Mesodermal cell (in vitro differentiated cells): ENCODE results near the gene DLGAP5.

ENCODE experiments used
- H3K27ac ChIP-seq: 2 replicates; pipeline ENCODE4 v1.7.0; 2013; ENCODE audit warnings: mild to moderate bottlenecking, low read depth, low read length, moderate library complexity; ENCODE audit not compliant: severe bottlenecking
- H3K36me3 ChIP-seq: 2 replicates; pipeline ENCODE4 v1.7.1; 2013; ENCODE audit warnings: mild to moderate bottlenecking, low read length, moderate library complexity; ENCODE audit not compliant: control insufficient read depth, insufficient read depth
- H3K4me1 ChIP-seq: one replicate; pipeline ENCODE4 v1.7.1; 2013; ENCODE audit warnings: mild to moderate bottlenecking, low read length; ENCODE audit not compliant: insufficient read depth, control insufficient read depth, poor library complexity, severe bottlenecking
- H3K4me3 ChIP-seq: 2 replicates; pipeline ENCODE4 v1.7.0; 2013; ENCODE audit warnings: low read length, control low read depth, mild to moderate bottlenecking; ENCODE audit not compliant: insufficient read depth, poor library complexity, severe bottlenecking; ENCODE audit errors: extremely low read depth
- H3K9me3 ChIP-seq: 2 replicates; pipeline ENCODE4 v1.7.1; 2013; ENCODE audit warnings: mild to moderate bottlenecking, low read length, moderate library complexity; ENCODE audit not compliant: control insufficient read depth
- WGBS, 2 experiments: methylation state at CpG; one replicate each; pipeline ENCODE4 v1.1.5; 2013; ENCODE audit warnings: missing lambda C conversion rate in 2 of 2; ENCODE audit not compliant: insufficient coverage in 2 of 2; 5-methylcytosine and 5-hydroxymethylcytosine counted together

The DLGAP5 gene

DNA sequence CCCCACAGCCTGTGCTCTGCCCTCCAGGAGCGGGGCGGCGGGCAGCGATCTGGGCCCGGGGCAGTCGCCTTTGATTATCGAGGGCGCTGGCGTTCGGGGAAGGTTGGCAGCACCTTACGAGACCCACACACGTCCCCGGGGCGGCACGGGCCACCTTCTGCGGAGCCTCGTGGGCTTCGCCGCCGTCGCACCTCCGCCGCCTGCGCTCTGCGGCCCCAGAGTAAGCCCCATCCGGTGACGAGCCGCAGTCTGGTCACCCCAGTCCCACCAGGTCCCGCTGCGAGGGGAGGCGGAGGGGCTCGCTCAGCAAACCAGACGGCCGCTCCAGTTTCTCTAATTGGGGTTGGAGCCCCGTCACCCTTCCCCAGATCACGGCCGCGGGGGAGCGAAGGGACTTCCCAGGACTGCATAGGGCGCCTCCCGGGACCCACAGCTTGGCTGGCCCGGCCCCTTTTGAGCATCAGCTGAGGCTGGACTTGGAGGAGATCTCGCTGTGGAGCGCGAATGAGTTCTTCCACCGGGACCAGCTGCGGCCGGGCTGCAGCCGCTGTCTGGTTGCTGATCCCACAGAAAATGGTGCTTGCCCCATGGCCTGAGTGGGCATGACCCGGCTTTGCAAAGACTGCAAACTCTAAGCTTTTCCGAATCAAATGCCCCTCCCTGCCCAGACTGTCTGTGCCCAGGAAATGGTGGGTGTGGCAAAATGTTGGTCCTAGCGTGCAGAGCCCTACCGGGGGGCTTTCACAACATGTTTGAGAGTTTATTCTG is 61.8 kb downstream of the DLGAP5 start:
- H3K4me3 ChIP-seq: peak overlapping the region; percentile 50
- peaks cover 4% of the 10 kb centered on the region for H3K4me1 ChIP-seq
- H3K27ac ChIP-seq: no peak overlapping the region
- no peaks in the 10 kb centered on the region for H3K36me3 ChIP-seq
- no peaks in the 10 kb centered on the region for H3K9me3 ChIP-seq
- 1 to 4% methylated on average over 35 to 51 of the region's 53 CpGs for WGBS, 2 experiments

DNA sequence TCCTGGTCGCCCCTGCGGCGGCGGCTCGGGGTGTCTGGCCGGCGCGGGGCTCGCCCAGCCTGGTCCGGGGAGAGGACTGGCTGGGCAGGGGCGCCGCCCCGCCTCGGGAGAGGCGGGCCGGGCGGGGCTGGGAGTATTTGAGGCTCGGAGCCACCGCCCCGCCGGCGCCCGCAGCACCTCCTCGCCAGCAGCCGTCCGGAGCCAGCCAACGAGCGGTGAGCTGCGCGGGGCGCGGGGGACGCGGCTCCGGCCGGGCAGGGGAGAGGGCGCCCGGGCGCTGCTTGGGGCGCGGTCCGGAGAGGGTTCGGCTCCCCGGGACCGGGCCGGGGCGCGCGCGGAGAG is 62.3 kb downstream of the DLGAP5 start, which contains the start of gene LGALS3:
Gene LGALS3 (plus strand): TSS at position 167 of the 342 bp plus-strand sequence. CDS start 8,122 bp downstream, outside the sequence.
- Histone ChIP-seq H3K27ac (no peak within 1 kb of the TSS), H3K4me1 (peaks cover 4% of the 10 kb centered on the region), H3K4me3 (peak within 1 kb of the TSS; percentile 50), H3K36me3 (no peaks in the 10 kb centered on the region), H3K9me3 (no peaks in the 10 kb centered on the region)
- WGBS, 2 experiments: 0% methylated on average over 28 to 30 of the region's 50 CpGs

DNA sequence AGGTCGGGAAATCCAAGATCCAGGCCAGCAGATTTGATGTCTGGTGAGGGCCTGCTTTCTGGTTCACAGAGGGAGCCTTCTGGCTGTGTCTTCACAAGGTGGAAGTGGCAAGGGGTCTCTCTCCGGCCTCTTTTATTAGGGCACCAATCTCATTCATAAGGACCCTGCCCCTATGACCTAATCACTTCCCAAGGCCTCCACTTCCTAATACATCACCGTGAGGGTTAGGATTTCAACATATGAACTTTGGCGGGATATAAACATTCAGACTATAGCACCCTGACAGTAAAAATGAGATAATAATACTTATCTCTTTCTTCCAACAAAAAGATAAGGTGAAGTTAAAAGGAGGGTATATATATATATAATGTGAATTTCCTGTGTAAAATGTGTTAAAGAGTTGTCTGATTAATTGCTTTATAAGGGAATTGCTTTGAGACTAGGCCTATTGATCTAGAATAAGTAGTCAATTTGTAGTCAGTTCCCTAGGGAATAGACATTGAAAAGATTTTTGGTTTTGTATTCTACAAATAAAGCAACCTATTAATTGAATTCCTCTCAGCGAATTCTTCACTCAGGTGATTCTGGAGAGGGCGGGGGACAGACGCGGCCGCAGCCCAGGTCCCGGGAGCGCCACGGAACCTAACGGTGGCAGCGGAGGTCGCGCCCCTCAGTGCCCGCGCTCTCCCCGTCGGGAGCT is 62.8 kb downstream of the DLGAP5 start:
- 7 to 11% methylated on average over 15 to 17 of the region's 20 CpGs for WGBS, 2 experiments
- Histone ChIP-seq H3K4me3 (peak overlapping the region; percentile 50), H3K27ac (no peak overlapping the region), H3K9me3 (no peaks in the 10 kb centered on the region), H3K36me3 (no peaks in the 10 kb centered on the region), H3K4me1 (peaks cover 9% of the 10 kb centered on the region)

DNA sequence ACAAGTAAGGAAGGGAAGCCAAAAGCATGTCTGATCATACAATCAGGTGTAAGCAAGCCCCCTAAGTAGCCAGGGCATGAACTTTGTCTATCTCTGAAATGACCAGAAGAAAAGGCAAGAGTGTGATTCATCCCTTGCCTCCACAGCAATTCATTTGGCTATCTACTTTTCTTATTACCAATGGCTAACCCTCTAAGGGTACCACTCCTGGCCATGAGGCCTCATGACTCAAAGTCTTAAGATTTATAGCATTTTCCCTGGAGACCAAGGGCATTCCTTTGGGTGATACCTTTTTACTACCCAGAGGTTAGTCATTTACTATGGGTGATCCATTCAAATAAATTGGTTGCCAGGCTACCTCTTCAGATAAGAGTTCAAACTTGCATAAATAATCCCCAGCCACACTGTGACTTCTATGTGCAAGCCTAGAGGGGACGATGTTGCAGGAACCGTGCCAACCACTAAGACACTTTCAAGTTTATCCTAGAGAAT is 63.9 kb downstream of the DLGAP5 start:
- Histone ChIP-seq H3K27ac (no peak overlapping the region), H3K36me3 (no peaks in the 10 kb centered on the region), H3K4me1 (peaks cover 19% of the 10 kb centered on the region), H3K4me3 (no peak overlapping the region), H3K9me3 (no peaks in the 10 kb centered on the region)
- 93 to 100% methylated on average over 2 of the region's 2 CpGs for WGBS, 2 experiments

DNA sequence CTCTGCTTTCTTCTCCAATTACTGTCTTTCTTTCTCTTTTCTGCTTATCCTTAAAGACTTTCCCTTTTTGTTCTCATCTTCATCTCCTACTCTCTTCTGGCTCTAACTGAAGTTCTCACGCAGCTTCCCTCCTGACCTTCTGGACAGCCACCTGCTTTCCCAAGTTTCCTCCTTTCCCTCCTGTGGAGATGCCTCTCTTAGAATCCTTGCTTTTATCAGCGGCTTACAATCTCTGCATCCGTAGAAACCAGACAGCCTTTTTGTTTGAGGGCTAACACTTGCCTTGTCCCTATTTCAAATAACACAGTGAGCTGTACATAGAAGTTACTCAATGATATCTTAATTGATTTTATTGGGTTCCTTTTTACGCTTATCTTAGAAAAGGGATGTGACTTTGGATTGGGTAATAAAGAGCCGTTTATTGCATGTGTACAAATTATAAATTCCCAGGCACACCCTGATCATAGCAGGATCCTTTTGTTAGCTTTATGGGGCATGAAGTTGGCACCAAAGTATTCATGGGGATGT is 64.4 kb downstream of the DLGAP5 start:
- H3K4me1 ChIP-seq: peaks cover 21% of the 10 kb centered on the region
- no peaks in the 10 kb centered on the region for H3K9me3 ChIP-seq
- WGBS, 2 experiments: 67 to 78% methylated on average over 1 to 2 of the region's 5 CpGs
- no peak overlapping the region for H3K27ac ChIP-seq
- no peak overlapping the region for H3K4me3 ChIP-seq
- no peaks in the 10 kb centered on the region for H3K36me3 ChIP-seq

DNA sequence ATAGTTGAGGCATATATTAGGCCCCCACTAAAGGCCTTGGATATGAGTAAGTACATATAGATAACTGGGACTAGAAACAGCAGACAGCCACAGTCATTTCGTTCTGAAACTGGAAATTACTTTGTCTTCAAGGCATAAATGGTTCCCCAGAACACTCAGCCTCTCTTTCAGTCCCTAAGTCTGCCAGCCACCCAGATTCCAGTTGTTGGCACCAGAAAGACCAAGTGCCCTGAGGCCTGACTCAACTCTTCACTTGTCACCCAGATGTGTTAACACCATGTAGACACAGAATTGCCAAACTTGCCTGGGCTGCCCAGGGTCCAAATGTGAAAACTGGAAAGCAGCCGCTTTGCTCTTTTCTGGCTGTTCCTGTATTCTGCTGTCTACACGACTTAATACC is 65.4 kb downstream of the DLGAP5 start:
- Histone ChIP-seq H3K27ac (no peak overlapping the region), H3K4me3 (no peak overlapping the region), H3K9me3 (no peaks in the 10 kb centered on the region), H3K36me3 (no peaks in the 10 kb centered on the region), H3K4me1 (peaks cover 21% of the 10 kb centered on the region)
- 70 to 100% methylated on average over 3 of the region's 3 CpGs for WGBS, 2 experiments

DNA sequence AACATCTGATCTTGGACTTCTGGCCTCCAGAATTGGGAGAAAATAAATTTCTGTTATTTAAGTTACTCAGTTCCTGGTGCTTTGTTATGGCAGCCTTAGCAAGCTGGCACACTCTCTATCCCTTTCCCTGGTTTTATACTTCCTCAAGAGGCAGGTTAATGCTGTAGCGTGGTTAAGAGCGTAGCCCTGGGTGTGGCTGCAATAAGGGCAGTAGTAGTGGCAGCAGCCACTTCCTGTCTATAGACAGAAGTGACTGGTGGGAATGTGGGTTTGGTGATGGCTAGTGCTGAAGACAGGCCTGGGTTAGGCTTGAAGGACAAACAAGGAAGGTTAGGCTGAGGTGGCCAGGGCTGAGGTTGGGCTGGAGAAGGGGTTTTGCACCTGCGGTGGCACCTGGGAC is 66.0 kb downstream of the DLGAP5 start:
- no peak overlapping the region for H3K27ac ChIP-seq
- H3K4me3 ChIP-seq: no peak overlapping the region
- peaks cover 21% of the 10 kb centered on the region for H3K4me1 ChIP-seq
- H3K9me3 ChIP-seq: no peaks in the 10 kb centered on the region
- no peaks in the 10 kb centered on the region for H3K36me3 ChIP-seq
- 97 to 100% methylated on average over 1 to 3 of the region's 3 CpGs for WGBS, 2 experiments

DNA sequence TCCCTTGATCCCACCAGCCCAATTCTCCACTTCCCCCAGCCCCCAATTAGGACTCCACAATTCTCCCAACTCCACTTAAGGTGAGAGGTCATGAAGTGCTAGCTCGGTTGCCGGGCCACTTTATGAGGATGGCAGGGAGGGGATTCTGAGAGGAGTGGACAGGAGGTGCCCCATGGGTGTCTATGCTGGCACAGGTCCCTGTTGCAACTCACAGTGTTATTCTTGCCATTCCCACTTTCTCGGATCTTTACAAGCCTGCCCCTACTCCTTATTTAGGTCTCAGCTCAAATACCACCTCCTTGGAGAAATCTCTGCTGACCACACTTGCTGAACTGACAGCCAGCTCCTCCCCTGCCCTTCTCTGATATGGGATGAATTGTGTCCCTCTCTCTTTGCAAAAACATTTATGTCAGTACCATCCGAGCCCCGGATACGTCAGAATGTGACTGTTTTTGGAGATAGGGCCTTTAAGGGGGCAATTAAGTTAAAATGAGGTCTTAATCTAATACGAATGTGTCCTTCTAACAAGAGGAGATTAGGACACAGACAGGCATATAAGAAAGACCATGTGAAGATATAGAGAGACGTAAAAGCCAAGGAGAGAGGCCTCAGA is 66.5 kb downstream of the DLGAP5 start:
- Histone ChIP-seq H3K4me3 (no peak overlapping the region), H3K36me3 (no peaks in the 10 kb centered on the region), H3K4me1 (peaks cover 17% of the 10 kb centered on the region), H3K9me3 (no peaks in the 10 kb centered on the region), H3K27ac (no peak overlapping the region)
- 85 to 89% methylated on average over 2 to 3 of the region's 8 CpGs for WGBS, 2 experiments

DNA sequence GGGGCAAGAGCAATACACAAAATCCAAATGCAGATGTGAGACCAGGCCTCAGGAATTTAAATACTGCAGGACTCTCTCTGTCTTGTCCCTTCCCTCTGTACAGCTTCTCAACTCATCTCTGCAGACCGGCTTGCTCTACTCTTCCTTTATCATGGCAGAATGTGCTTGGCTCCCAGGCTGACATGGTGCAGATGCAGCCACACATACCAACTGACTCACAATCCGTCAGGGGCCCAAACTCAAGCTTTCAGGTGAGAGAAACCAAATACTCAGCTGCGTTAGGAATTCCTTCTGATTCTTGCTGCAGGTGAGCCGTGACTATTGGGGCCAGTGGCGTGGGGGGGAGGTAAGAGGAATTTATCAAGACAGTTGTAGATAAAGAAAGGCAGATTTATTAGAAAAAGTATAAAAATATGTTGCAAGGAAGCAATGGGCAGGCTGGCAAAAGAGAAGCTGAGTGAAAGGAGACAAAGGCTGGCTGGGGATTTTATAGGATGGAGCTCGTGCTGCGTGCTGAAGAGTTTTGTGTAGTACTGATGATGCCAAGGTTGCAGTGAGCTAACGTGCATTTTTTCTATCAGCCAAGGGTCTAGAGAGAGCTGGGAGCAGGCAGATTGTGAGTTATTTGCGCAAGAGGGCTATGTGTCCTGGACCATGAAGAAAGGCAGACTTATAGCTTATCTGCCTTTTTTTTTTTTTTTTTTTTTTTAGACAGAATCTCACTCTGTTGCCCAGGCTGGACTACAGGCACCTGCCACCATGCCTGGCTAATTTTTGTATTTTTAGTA is 67.3 kb downstream of the DLGAP5 start:
- Histone ChIP-seq H3K36me3 (no peaks in the 10 kb centered on the region), H3K9me3 (no peaks in the 10 kb centered on the region), H3K4me1 (peaks cover 17% of the 10 kb centered on the region), H3K4me3 (no peak overlapping the region), H3K27ac (peak overlapping the region; percentile 86)
- WGBS, 2 experiments: 87 to 93% methylated on average over 7 to 8 of the region's 9 CpGs

DNA sequence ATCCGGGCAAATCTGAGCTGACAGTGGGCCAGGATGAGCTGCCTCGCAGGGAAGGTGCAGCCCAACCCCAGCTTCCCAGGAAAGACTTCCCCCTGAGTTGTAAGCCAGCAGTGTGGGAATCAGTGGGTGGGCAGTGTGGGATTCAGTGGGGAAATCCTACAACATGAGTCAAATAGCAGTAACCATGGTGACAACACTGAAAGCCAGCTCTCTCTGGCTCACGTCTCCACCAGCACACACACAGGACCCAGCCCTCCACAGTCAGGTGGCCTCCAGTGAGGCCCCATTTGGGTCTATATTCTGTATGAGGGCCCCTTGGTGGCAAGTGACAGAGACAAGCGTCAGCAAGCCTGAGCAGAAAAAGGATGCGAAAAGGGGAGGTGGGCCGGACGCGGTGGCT is 68.3 kb downstream of the DLGAP5 start:
- H3K4me1 ChIP-seq: peaks cover 20% of the 10 kb centered on the region
- H3K4me3 ChIP-seq: no peak overlapping the region
- no peaks in the 10 kb centered on the region for H3K9me3 ChIP-seq
- H3K36me3 ChIP-seq: no peaks in the 10 kb centered on the region
- H3K27ac ChIP-seq: peak overlapping the region; percentile 86
- WGBS, 2 experiments: 81 to 83% methylated on average over 5 to 8 of the region's 8 CpGs
